T47D (cell line): ENCODE data around the gene TRPM3.

Experiments
- DNase-seq, 2 experiments: peaks; one replicate each; pipeline versions ENCODE4 v3.0.0 to v3.0.0-alpha.2; 2011 to 2012; ENCODE audit warnings: low read depth in 1 of 2, low spot score in 1 of 2
- JUND ChIP-seq: IDR thresholded peaks from 2 replicates; pipeline ENCODE4 v1.6.1; 2012; ENCODE audit warnings: low read depth
- in situ Hi-C: cut with HindIII; loops from 2 replicates; pipeline ENCODE4 v1.10.0; 2016; ENCODE audit warnings: low sequenced_read_pairs, low pct_unique_long_range_greater_than_20kb

TRPM3 gene

DNA sequence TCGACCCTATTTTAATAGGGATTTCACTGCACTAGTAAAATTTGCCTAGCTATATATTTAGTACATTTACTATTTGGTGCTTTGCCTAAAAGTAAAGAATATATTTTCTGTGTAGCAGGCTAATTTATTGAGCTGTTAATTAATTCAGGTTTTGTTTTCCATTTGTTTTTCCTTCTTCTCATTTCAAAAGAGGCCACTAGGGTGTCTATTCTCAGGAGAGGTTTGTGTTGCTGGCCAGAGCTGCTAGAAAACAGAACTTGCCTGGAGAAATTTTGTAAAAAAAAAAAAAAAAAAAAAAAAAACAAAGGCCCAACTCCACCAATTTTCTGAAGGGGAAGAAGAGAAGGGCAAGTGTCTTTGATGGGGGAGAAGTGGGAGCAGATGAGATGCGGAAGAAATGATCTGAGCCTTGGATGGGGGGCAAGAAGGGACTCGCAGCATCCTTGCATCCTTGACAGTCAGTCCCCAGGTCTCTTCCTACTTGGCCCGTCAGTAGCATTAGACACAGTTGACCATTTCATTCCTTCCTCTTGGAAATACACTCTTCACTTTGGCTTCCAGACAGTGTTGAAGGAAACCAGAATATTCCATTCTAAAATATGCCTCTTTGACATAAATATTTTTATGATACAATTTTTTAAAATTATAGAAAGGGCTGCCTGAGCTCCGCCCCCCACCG is 318.5 kb downstream of the TRPM3 start:
- in situ Hi-C loops, result no loop called here
- no peak for DNase-seq

DNA sequence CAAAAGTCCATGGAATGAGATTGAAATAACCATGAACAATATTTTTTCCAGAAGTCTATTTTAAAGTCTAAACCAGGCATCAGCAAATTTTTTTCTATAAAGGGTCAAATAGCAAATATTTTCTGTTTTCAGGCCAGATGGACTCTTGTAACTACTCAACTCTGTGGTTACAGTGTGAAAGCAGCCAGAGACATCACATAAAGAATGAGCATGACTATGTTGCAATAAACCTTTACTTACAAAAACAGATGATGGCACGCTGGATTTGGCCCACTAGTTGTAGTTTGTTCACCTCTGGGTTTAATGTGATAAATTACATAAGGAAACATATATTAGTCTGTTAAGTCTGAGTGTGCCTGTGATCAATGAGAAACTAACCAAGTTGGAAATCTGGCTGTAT is 319.2 kb downstream of the TRPM3 start:
- TF ChIP-seq JUND, result no peak
- DNase-seq, result no peak
- in situ Hi-C loops, result no loop called here

More for the DNA sequence above, 318.5 kb downstream of the TRPM3 start:
- TF ChIP-seq JUND, result no peak

DNA sequence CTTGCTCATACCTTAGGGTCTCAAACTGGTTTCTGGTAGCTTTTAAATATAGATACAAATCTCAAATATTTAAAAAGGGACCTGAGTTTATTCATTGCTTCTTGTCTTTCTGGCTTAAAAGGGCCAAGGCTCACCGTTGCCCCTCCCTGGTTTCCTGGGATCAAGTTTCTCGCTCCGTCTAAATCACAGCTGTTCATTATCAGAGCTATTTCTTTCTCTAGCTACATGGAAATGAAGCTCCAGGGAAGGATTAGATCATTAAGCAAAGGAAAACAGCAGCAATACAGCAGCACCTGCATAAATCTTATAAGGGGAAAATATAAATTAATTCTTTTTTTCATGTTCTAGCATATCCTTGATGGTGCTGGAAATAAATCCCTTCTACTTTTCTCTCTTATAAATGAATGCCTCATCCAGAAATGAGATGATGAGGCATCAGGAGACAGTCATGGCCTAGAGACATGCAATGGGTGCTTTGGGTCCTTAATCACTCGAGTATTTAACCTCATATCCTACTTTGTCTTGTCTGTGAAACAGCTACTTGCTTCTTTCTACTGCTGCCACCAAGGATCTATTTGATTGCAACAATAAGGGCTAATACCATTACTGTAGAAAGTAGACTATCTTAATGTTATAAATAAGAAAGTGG is 320.1 kb downstream of the TRPM3 start:
- in situ Hi-C loops, result no loop called here
- no peak for DNase-seq
- TF ChIP-seq JUND, result no peak

DNA sequence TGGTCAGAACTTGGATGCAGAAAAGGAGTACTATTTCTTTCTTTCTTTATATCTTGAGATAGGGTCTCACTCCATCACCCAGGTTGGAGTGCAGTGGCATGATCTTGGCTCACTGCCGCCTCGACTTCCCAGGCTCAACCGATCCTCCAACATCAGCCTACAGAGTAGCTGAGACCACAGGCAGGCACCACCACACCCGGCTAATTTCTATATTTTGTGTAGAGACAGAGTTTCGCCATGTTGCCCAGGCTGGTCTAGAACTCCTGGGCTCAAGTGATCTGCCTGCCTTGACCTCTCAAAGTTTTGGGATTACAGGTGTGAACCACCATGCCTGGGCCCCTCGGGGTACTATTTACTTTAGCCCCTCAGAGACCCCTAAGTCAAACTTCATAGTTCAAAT is 323.4 kb downstream of the TRPM3 start:
- DNase-seq, result no peak
- no peak for TF ChIP-seq JUND
- in situ Hi-C loops, result no loop called here

DNA sequence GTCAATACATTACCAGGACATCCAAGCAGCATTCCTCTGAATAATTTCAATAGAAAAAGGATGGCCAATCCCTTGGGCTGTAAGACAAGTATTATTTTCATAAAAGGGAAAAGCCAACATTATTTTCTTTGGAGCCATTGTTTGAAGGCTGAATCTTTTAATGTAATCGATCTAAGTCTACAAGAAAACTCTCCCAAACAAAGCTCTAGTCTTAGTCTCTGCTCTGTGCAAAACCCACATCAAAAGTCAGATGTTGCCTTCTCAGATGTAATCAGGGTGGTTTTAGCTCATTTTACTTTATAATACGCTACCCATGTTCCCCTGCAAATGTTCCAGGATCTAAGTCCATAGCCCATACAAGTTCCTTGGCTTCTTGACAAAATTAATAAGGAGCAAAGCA is 325.6 kb downstream of the TRPM3 start:
- in situ Hi-C loops, result no loop called here
- TF ChIP-seq JUND, result no peak
- no peak for DNase-seq

DNA sequence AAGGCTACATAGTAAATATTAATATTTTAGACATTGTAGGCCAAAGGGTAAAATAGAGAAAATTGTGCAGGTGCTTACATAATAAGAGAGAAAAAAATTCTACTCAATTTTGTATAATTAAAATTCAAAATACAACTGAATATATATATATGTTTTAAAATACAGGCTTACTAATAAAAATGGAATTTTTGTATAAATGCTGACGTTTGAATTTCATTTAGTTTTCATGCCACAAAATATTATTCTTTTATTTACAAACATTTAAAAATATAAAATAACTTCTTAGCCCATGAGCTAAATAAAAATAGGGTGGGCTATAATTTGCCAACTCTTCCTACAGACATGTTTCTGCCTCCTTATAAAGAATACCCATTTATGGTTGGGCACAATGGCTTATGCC is 328.6 kb downstream of the TRPM3 start:
- in situ Hi-C loops, result no loop called here
- no peak for DNase-seq
- no peak for TF ChIP-seq JUND

DNA sequence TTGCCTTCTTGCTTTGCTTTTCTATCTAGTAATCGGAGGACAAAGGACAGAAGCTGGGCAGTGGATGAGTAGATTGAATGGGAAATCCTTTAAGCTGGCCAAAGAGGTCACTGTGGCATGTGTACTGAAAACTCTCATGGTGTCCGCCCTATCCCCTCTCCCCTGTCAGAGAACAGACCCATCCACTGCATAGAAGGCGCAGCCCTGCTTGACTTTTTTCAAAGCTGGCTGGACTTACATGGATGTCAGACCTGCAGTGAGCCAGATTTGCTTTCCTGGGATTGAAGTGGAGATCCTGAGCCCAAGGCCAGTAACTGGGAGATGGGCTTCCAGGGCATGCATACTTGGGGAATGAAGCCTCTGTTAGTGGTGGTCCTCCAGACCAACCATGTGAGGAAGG is 329.5 kb downstream of the TRPM3 start:
- no peak for TF ChIP-seq JUND
- DNase-seq, result no peak
- in situ Hi-C loops, result no loop called here

DNA sequence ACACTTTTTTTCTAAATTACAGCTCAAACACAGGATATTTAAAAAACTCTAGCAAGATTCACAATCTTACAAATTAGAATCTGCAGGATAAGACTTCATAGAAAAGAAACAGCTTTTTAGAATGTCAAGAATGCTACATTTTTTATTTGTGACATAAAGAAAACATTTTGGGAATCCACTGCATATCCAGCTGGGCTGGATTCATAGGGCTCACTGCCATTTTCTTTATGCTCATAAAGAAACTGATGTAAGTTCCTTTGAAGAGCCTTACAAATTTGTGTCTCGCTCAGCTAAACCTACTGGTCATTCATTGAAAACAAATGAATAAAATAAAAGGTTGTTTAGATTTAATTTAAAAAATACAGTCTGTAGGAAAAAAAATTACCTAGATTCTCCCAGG is 332.3 kb downstream of the TRPM3 start:
- DNase-seq, result no peak
- in situ Hi-C loops, result no loop called here
- no peak for TF ChIP-seq JUND

DNA sequence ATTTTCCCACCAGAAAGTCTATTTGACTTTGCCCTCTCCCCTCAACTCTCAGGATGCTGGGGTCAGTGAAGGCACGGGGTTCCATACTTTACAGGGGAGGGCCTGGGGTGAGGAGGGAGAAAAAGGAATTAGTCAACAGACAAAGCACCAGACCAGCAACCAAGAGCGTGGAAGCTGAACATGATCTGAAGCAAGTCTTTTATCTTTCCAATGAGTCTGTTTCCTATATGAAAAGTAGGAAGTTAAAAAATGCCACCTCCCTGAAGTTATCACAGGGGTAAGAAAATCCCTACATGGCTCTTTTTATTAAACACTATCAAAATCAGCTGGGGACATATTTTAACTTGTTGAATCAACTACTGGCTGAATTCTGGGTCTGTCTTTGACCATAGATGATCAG is 337.0 kb downstream of the TRPM3 start:
- TF ChIP-seq JUND, result no peak
- DNase-seq, result no peak
- in situ Hi-C loops, result no loop called here

DNA sequence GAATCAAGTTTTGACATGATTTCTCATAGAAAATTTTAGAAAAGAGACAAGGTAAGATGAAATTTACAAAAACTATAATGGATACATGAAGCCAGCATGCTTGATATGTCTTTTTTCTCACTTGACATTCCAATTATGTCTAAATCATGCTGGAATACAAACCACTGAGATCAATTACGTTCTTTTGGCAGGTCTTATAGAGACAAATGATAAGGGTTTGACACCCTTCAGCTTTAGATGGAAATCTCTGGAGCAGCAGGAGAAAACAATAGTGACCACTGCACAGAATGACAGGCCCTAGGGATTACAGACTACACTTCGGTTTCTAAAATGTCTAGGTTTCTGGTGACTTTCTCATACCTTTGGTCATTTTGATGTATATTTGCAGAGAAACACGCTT is 342.9 kb downstream of the TRPM3 start:
- no peak for DNase-seq

DNA sequence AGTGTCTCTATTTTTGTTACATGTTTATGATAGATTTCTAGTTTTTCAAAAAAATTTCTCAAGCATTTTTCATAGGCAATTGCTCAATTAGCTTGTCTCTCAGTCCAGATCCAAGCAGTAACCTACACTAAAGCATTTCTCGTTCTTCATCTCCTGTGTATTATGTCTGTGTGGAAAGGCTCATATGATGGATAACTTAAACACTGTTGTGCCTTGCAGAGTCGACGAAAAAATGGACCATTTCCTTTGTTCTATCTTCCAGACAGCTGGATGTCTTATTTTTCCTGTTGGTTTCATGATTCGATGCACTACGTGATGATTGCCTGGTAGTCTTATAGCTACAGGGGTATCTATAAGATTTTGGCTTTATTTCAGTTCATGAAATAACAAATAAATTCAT is 347.8 kb downstream of the TRPM3 start:
- in situ Hi-C loops, result no loop called here
- TF ChIP-seq JUND, result no peak
- no peak for DNase-seq

More for the DNA sequence above, 342.9 kb downstream of the TRPM3 start:
- TF ChIP-seq JUND, result no peak
- in situ Hi-C loops, result no loop called here

DNA sequence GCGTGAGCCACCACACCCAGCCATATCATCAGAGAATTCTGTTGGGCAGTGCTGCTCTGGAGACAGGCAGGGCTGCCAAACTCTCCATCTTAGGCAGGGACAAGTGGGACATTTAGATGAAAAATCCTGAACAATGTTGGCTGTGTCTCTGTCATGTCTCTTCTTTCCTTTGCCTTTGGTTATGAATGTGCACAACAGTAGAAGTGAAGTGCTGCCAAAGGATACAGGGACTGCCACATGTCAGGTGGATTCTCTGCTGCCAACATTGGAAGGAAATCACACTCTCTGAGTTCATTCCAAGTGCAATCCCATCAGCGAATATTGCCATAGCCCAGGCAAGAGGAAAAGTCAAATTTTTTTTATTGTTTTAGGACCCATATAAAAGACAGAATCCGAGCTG is 348.8 kb downstream of the TRPM3 start:
- no peak for DNase-seq
- no peak for TF ChIP-seq JUND
- in situ Hi-C loops, result no loop called here

DNA sequence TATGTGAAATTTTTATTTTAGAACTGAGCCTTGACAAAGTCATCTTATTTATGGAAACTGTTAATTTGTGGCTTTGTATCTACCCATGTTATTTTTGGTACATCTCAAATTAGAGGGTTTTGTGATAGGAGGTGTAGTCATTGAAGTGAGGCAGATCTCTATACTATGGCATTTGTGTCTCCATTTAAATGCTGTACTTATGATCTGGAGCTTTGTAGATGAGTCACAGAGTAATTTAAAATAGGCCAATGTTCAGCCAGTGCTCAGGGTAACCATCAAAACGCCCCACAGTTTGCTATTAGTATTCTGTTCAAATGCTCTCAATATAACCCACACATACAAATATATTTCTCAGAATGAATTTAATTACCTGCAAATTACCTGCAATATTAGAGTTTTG is 355.5 kb downstream of the TRPM3 start:
- in situ Hi-C loops, result no loop called here
- no peak for DNase-seq
- no peak for TF ChIP-seq JUND

DNA sequence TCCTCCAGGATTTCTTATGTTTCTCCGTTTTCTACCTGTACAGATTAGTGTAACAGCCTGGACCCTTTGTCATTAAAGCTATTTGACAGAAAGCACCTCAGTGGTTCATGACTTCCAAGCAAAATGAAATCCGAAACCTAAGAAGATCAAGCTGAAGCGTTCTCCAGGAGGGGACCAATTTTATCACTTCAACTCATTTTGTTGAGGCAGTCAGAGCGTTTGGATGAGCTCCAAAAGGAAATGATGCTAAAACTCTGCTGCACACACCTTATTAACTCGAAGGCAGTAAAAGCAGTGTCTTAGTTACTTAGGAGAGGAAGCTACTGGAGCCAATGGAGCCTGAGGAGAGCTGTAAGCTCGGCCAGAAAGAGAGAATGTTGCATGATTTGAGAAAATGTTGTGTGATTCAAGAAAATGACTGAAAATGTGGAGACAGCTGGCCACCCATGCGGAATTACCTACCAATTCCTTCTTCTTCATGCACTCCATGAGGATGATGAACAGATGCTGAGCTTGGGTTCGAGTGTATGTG is 360.2 kb downstream of the TRPM3 start:
- in situ Hi-C loops, result no loop called here
- TF ChIP-seq JUND, result no peak
- DNase-seq, result no peak
